Common myeloid progenitor, CD34-positive (primary cell): Measurements from ENCODE around the gene TMEM63B.

Experiments used
- CTCF ChIA-PET: fragments of 350-600 bp; sonication (Branson Sonifier 250); formaldehyde crosslinking; loops from one replicate; lab custom pipeline; 2021; ENCODE audit warnings: antibody characterized with exemption; lab: Charles Lee
- POLR2A ChIA-PET: fragments of 350-600 bp; sonication (Branson Sonifier 250); formaldehyde crosslinking; loops from one replicate; lab custom pipeline; 2021; ENCODE audit warnings: antibody characterized with exemption; lab: Charles Lee
- DNase-seq, 3 donors: peaks; one replicate each; pipeline versions ENCODE4 v3.0.0 to v3.0.0-alpha.2; 2013
- H3K27ac ChIP-seq, 2 experiments: 1 replicate in 1 of 2; 2 replicates in 1 of 2; pipeline ENCODE4 v1.7.0; 2013; ENCODE audit warnings: inconsistent platforms in 2 of 2, low read length in 2 of 2, mild to moderate bottlenecking in 2 of 2, low read depth in 1 of 2, moderate library complexity in 1 of 2; ENCODE audit not compliant: severe bottlenecking in 2 of 2, insufficient read depth in 1 of 2, poor library complexity in 1 of 2
- H3K27me3 ChIP-seq, 5 experiments: replicated peaks in 2 of 5; 1 replicate in 3 of 5; 2 replicates in 2 of 5; pipeline versions ENCODE4 v1.6.1 to v1.7.0; 2013; ENCODE audit warnings: low read length in 4 of 5, mild to moderate bottlenecking in 2 of 5, moderate library complexity in 2 of 5, inconsistent platforms in 1 of 5; ENCODE audit not compliant: insufficient read depth in 5 of 5, control insufficient read depth in 4 of 5
- H3K36me3 ChIP-seq, 4 experiments: 1 replicate in 2 of 4; 2 replicates in 2 of 4; pipeline versions ENCODE4 v1.6.1 to v1.7.0; 2013; ENCODE audit warnings: low read length in 3 of 4, control low read depth in 1 of 4, mild to moderate bottlenecking in 1 of 4; ENCODE audit not compliant: control insufficient read depth in 4 of 4, insufficient read depth in 4 of 4
- H3K4me1 ChIP-seq, 4 experiments: 1 replicate in 3 of 4; 2 replicates in 1 of 4; pipeline versions ENCODE4 v1.6.1 to v1.7.1; 2013; ENCODE audit warnings: low read length in 3 of 4, mild to moderate bottlenecking in 3 of 4, control low read depth in 1 of 4, inconsistent platforms in 1 of 4, moderate library complexity in 1 of 4; ENCODE audit not compliant: control insufficient read depth in 4 of 4, insufficient read depth in 4 of 4; ENCODE audit errors: control extremely low read depth in 1 of 4
- H3K4me3 ChIP-seq, 7 experiments: 1 replicate in 4 of 7; 2 replicates in 3 of 7; pipeline versions ENCODE4 v1.5.1 to v1.7.0; 2013; ENCODE audit warnings: mild to moderate bottlenecking in 7 of 7, low read length in 6 of 7, moderate library complexity in 6 of 7, inconsistent platforms in 2 of 7, low read depth in 2 of 7, control low read depth in 1 of 7; ENCODE audit not compliant: insufficient read depth in 4 of 7, control insufficient read depth in 1 of 7; ENCODE audit errors: extremely low read depth in 1 of 7
- H3K9me3 ChIP-seq, 5 experiments: 1 replicate in 4 of 5; 2 replicates in 1 of 5; pipeline versions ENCODE4 v1.6.1 to v1.7.1; 2013; ENCODE audit warnings: low read length in 4 of 5, mild to moderate bottlenecking in 2 of 5, inconsistent platforms in 1 of 5, low read depth in 1 of 5, moderate library complexity in 1 of 5; ENCODE audit not compliant: control insufficient read depth in 4 of 5, insufficient read depth in 2 of 5; ENCODE audit errors: control extremely low read depth in 1 of 5
- WGBS: methylation state at CpG from one replicate; pipeline ENCODE4 v1.1.5; 2013; ENCODE audit not compliant: insufficient coverage; 5-methylcytosine and 5-hydroxymethylcytosine counted together

TMEM63B gene

GRCh38 chr6:44149369-44150012 lies 22.1 kb downstream of the TMEM63B start:
- Histone ChIP-seq H3K36me3 (no peaks in the 10 kb centered on the region), H3K9me3 (no peaks in the 10 kb centered on the region), H3K4me3 (no peak overlapping the region), H3K27ac (no peak overlapping the region), H3K27me3 (peaks cover 0 to 4% (median 0%) of the 10 kb centered on the region in 5 experiments), H3K4me1 (peaks cover 0 to 6% (median 0%) of the 10 kb centered on the region in 4 experiments)
- ChIA-PET CTCF (interaction anchor here (0.8 to 5.8 kb wide), 6 partner anchors 12 to 86 kb away, joined by 3 to 48 read pairs (median 6); no protein-coding TSS in a partner anchor), POLR2A (no interaction called here)
- DNase-seq = no peak
- WGBS = 96% methylated on average over 6 of the region's 7 CpGs

GRCh38 chr6:44150317-44150917 lies 23.1 kb downstream of the TMEM63B start:
- DNase-seq = no peak
- Histone ChIP-seq H3K27ac (no peak overlapping the region), H3K27me3 (peaks cover 0 to 4% (median 0%) of the 10 kb centered on the region in 5 experiments), H3K4me1 (peaks cover 0 to 6% (median 0%) of the 10 kb centered on the region in 4 experiments), H3K9me3 (no peaks in the 10 kb centered on the region), H3K4me3 (no peak overlapping the region), H3K36me3 (no peaks in the 10 kb centered on the region)
- 96% methylated on average over 3 of the region's 3 CpGs for WGBS
- ChIA-PET CTCF (interaction anchor here (1.0 to 5.8 kb wide), 12 partner anchors 11 to 192 kb away, joined by 3 to 48 read pairs (median 5); partner anchors contain the start of gene SPATS1), POLR2A (no interaction called here)

- ChIA-PET CTCF (interaction anchor here (0.7 to 5.8 kb wide), 15 partner anchors 10 to 436 kb away, joined by 3 to 48 read pairs (median 5); partner anchors contain the start of gene SPATS1), POLR2A (interaction anchor here (0.8 kb wide), 1 partner anchor 51 kb away, joined by 3 read pairs; no protein-coding TSS in a partner anchor)
- no peak overlapping the region for H3K27ac ChIP-seq
- 23% methylated on average over 25 of the region's 31 CpGs for WGBS
- H3K4me1 ChIP-seq = peaks cover 0 to 6% (median 2%) of the 10 kb centered on the region in 4 experiments
- H3K9me3 ChIP-seq = no peaks in the 10 kb centered on the region
- H3K27me3 ChIP-seq = peaks cover 0 to 4% (median 0%) of the 10 kb centered on the region in 5 experiments
- H3K4me3 ChIP-seq = no peak overlapping the region
- H3K36me3 ChIP-seq = no peaks in the 10 kb centered on the region
- peak; percentile 75 to 86 (median 81) for DNase-seq
Observed at GRCh38 chr6:44151348-44152108, 24.2 kb downstream of the TMEM63B start.

GRCh38 chr6:44152109-44152461 lies 24.7 kb downstream of the TMEM63B start:
- Histone ChIP-seq H3K4me3 (no peak overlapping the region), H3K9me3 (no peaks in the 10 kb centered on the region), H3K27ac (no peak overlapping the region), H3K4me1 (peaks cover 0 to 10% (median 3%) of the 10 kb centered on the region in 4 experiments), H3K27me3 (peaks cover 0 to 4% (median 0%) of the 10 kb centered on the region in 5 experiments), H3K36me3 (no peaks in the 10 kb centered on the region)
- DNase-seq = no peak
- POLR2A ChIA-PET = no interaction called here
- CTCF ChIA-PET = interaction anchor here (0.9 to 4.2 kb wide), 11 partner anchors 8 to 86 kb away, joined by 3 to 51 read pairs (median 5); no protein-coding TSS in a partner anchor
- WGBS = 56% methylated on average over 8 of the region's 8 CpGs

GRCh38 chr6:44152533-44152932 lies 25.2 kb downstream of the TMEM63B start:
- Histone ChIP-seq H3K9me3 (no peaks in the 10 kb centered on the region), H3K4me3 (no peak overlapping the region), H3K27me3 (peaks cover 0 to 4% (median 0%) of the 10 kb centered on the region in 5 experiments), H3K36me3 (no peaks in the 10 kb centered on the region), H3K4me1 (peaks cover 0 to 12% (median 3%) of the 10 kb centered on the region in 4 experiments), H3K27ac (no peak overlapping the region)
- no peak for DNase-seq
- ChIA-PET POLR2A (no interaction called here), CTCF (interaction anchor here (1.1 to 4.2 kb wide), 6 partner anchors 8 to 55 kb away, joined by 3 to 51 read pairs (median 4); no protein-coding TSS in a partner anchor)
- 100% methylated on average over 17 of the region's 19 CpGs for WGBS

GRCh38 chr6:44154067-44154466 lies 26.7 kb downstream of the TMEM63B start:
- no peak for DNase-seq
- CTCF ChIA-PET = interaction anchor here (0.6 to 4.2 kb wide), 11 partner anchors 8 to 166 kb away, joined by 3 to 51 read pairs (median 3); no protein-coding TSS in a partner anchor
- Histone ChIP-seq H3K36me3 (no peaks in the 10 kb centered on the region), H3K27me3 (peaks cover 0 to 4% (median 0%) of the 10 kb centered on the region in 5 experiments), H3K4me1 (peaks cover 0 to 12% (median 3%) of the 10 kb centered on the region in 4 experiments), H3K27ac (no peak overlapping the region), H3K9me3 (no peaks in the 10 kb centered on the region), H3K4me3 (no peak overlapping the region)
- POLR2A ChIA-PET = no interaction called here
- WGBS = 96% methylated on average over 9 of the region's 12 CpGs
